Panc1 (cell line): ENCODE data around the gene GPR37L1. TPM values are rescaled to one million over a fixed set of nuclear protein-coding genes. Genes with fewer than 3 reads are reported as not detected.
A peak's percentile ranks its signal among the peaks of the same experiment; 100 is the strongest.

ENCODE experiments used
- ATAC-seq: fragments of 200-7000 bp; cut with Tn5 transposase; 2 replicates; pipeline ENCODE4 v1.9.1; 2020; ENCODE audit warnings: mild to moderate bottlenecking, moderate library complexity
- BruUV-seq: library from RNA; stranded (reverse); fragments of 400-500 nt; replicated peaks from 2 replicates; lab custom pipeline; 2021; lab: Mats Ljungman, UMichigan
- CTCF ChIA-PET: fragments of 300-600 bp; sonication (Branson Sonifier 250); formaldehyde crosslinking; loops from one replicate; lab custom pipeline; 2022; ENCODE audit warnings: antibody characterized with exemption; lab: Charles Lee
- POLR2A ChIA-PET: fragments of 300-600 bp; sonication (Branson Sonifier 250); formaldehyde crosslinking; loops from one replicate; lab custom pipeline; 2022; ENCODE audit warnings: antibody characterized with exemption; lab: Charles Lee
- DNase-seq: peaks from one replicate; pipeline ENCODE4 v3.0.0-alpha.2; 2010; ENCODE audit warnings: low read depth, low spot score
- H3K27ac ChIP-seq: 2 replicates; pipeline ENCODE4 v1.5.1; 2011; ENCODE audit warnings: mild to moderate bottlenecking, low read length, inconsistent platforms
- H3K27me3 ChIP-seq: fragments of 200-500 bp; sonication (Bioruptor generic); 2 replicates; pipeline ENCODE4 v1.6.0; 2014; ENCODE audit warnings: low read length, inconsistent platforms; ENCODE audit not compliant: control insufficient read depth, insufficient read depth
- H3K36me3 ChIP-seq: fragments of 200-500 bp; sonication (Bioruptor generic); 2 replicates; pipeline ENCODE4 v1.5.1; 2014; ENCODE audit warnings: inconsistent platforms, mild to moderate bottlenecking, low read length, moderate library complexity; ENCODE audit not compliant: control insufficient read depth, insufficient read depth
- H3K4me1 ChIP-seq: 2 replicates; pipeline ENCODE4 v1.5.1; 2011; ENCODE audit warnings: inconsistent platforms, mild to moderate bottlenecking, low read length, moderate library complexity; ENCODE audit not compliant: control insufficient read depth, insufficient read depth
- H3K4me3 ChIP-seq, 2 experiments: 2 replicates each; pipeline ENCODE4 v1.5.1; 2011 to 2012; ENCODE audit warnings: low read depth in 2 of 2, low read length in 2 of 2, mild to moderate bottlenecking in 2 of 2, inconsistent platforms in 1 of 2, moderate library complexity in 1 of 2
- H3K9me3 ChIP-seq: fragments of 200-500 bp; sonication (Bioruptor generic); 2 replicates; pipeline ENCODE4 v1.5.1; 2014; ENCODE audit warnings: low read depth, mild to moderate bottlenecking, inconsistent platforms, low read length, moderate library complexity; ENCODE audit not compliant: control insufficient read depth, insufficient read depth
- CTCF ChIP-seq: fragments of 450-650 bp; IDR thresholded peaks from 2 replicates; pipeline ENCODE4 v1.5.1; 2017; ENCODE audit warnings: mild to moderate bottlenecking
- POLR2AphosphoS5 ChIP-seq: IDR thresholded peaks from 2 replicates; pipeline ENCODE4 v1.6.1; 2012; ENCODE audit warnings: mild to moderate bottlenecking, low read depth, low read length, moderate library complexity
- REST ChIP-seq, 2 experiments: IDR thresholded peaks; 2 replicates each; pipeline ENCODE4 v1.6.1; 2011 to 2012; ENCODE audit warnings: low read depth in 2 of 2, control low read depth in 1 of 2, low read length in 1 of 2, mild to moderate bottlenecking in 1 of 2, moderate library complexity in 1 of 2; ENCODE audit not compliant: insufficient read depth in 1 of 2
- SIN3A ChIP-seq: IDR thresholded peaks from 2 replicates; pipeline ENCODE4 v1.6.1; 2012; ENCODE audit warnings: low read depth, mild to moderate bottlenecking, low read length, moderate library complexity, borderline replicate concordance; ENCODE audit not compliant: insufficient read depth
- TCF7L2 ChIP-seq: IDR thresholded peaks from 2 replicates; pipeline ENCODE4 v1.6.1; 2011; ENCODE audit warnings: mild to moderate bottlenecking, low read depth, low read length, inconsistent platforms
- in situ Hi-C: cut with HindIII; loops from 2 replicates; pipeline ENCODE4 v1.10.0; 2016; ENCODE audit warnings: low sequenced_read_pairs, low pct_unique_long_range_greater_than_20kb
- intact Hi-C: fragments of 100-400 bp; cut with micrococcal nuclease; formaldehyde crosslinking; loops from one replicate; pipeline ENCODE4 v1.10.0; 2022; ENCODE audit not compliant: unreplicated experiment
- total RNA-seq: library from RNA; stranded (reverse); gene quantifications from one replicate; pipeline ENCODE4 v1.2.1, GENCODE V29; 2021; ENCODE audit not compliant: unreplicated experiment

Gene GPR37L1
- total RNA-seq, 1 experiment from 2014 or later: 0.44 TPM

- in situ Hi-C loops: no loop called here
- CTCF ChIA-PET: interaction anchor here (0.7 to 1.2 kb wide), 2 partner anchors 14 to 651 kb away, joined by 3 read pairs; no protein-coding TSS in a partner anchor
- no peak overlapping the region for H3K4me3 ChIP-seq
- no TSS peak for BruUV-seq
- peaks cover 5% of the 10 kb centered on the region; the same call in 1 of the 2 replicates for H3K4me1 ChIP-seq
- no peak for DNase-seq
- intact Hi-C loops: no loop called here
- H3K36me3 ChIP-seq: peaks cover 6% of the 10 kb centered on the region
- no peaks in the 10 kb centered on the region for H3K27me3 ChIP-seq
- H3K27ac ChIP-seq: no peak overlapping the region
- TF ChIP-seq POLR2AphosphoS5: no peak
- TF ChIP-seq SIN3A: no peak
- TF ChIP-seq CTCF: no peak
- no peak for TF ChIP-seq REST (IDR thresholded peaks at IDR 0.05; ENCODE audit: insufficient read depth in 1 of 2, low read depth in 2 of 2, low read length in 1 of 2)
- TF ChIP-seq TCF7L2: no peak
- no peaks in the 10 kb centered on the region for H3K9me3 ChIP-seq
- POLR2A ChIA-PET: no interaction called here
- ATAC-seq: no peak
Observed at GRCh38 chr1:202133989-202134388, 11.3 kb downstream of the GPR37L1 start.

GRCh38 chr1:202134645-202135172 is 12.0 kb downstream of the GPR37L1 start:
- H3K4me3 ChIP-seq: no peak overlapping the region
- no peak overlapping the region for H3K27ac ChIP-seq
- no TSS peak for BruUV-seq
- H3K4me1 ChIP-seq: peaks cover 5% of the 10 kb centered on the region; the same call in 1 of the 2 replicates
- no peaks in the 10 kb centered on the region for H3K9me3 ChIP-seq
- peaks cover 6% of the 10 kb centered on the region for H3K36me3 ChIP-seq
- POLR2A ChIA-PET: no interaction called here
- CTCF ChIA-PET: interaction anchor here (0.6 to 1.5 kb wide), 3 partner anchors 21 to 652 kb away, joined by 3 to 9 read pairs (median 4); no protein-coding TSS in a partner anchor
- H3K27me3 ChIP-seq: no peaks in the 10 kb centered on the region
- TF ChIP-seq POLR2AphosphoS5: no peak
- no peak for TF ChIP-seq TCF7L2
- no peak for TF ChIP-seq REST (IDR thresholded peaks at IDR 0.05; ENCODE audit: insufficient read depth in 1 of 2, low read depth in 2 of 2, low read length in 1 of 2)
- no peak for TF ChIP-seq CTCF
- TF ChIP-seq SIN3A: no peak
- intact Hi-C loops: no loop called here
- DNase-seq (no peak), ATAC-seq (peak; percentile 23)
- in situ Hi-C loops: no loop called here
